Subcutaneous abdominal adipose tissue (tissue), 5 donors: ENCODE measurements around the gene TPO.

ENCODE experiments used
- H3K27ac ChIP-seq: one replicate; pipeline ENCODE4 v1.7.0; 2013; ENCODE audit warnings: low read depth, mild to moderate bottlenecking, inconsistent platforms, low read length, moderate library complexity
- H3K27me3 ChIP-seq, 5 donors: one replicate each; pipeline ENCODE4 v1.7.0; 2013; ENCODE audit warnings: low read length in 5 of 5, inconsistent platforms in 1 of 5; ENCODE audit not compliant: control insufficient read depth in 5 of 5, insufficient read depth in 4 of 5
- H3K36me3 ChIP-seq, 5 donors: one replicate each; pipeline ENCODE4 v1.7.0; 2013; ENCODE audit warnings: low read length in 5 of 5; ENCODE audit not compliant: control insufficient read depth in 5 of 5, insufficient read depth in 5 of 5
- H3K4me1 ChIP-seq, 5 donors: one replicate each; pipeline ENCODE4 v1.7.0; 2013; ENCODE audit warnings: low read length in 5 of 5, mild to moderate bottlenecking in 3 of 5, moderate library complexity in 1 of 5; ENCODE audit not compliant: control insufficient read depth in 5 of 5, insufficient read depth in 5 of 5
- H3K4me3 ChIP-seq, 5 donors: one replicate each; pipeline ENCODE4 v1.7.0; 2013; ENCODE audit warnings: low read length in 5 of 5, low read depth in 1 of 5
- H3K9ac ChIP-seq, 5 donors: one replicate each; pipeline ENCODE4 v1.7.0; 2013; ENCODE audit warnings: low read length in 5 of 5, mild to moderate bottlenecking in 4 of 5, moderate library complexity in 3 of 5
- H3K9me3 ChIP-seq, 5 donors: one replicate each; pipeline ENCODE4 v1.7.0; 2013; ENCODE audit warnings: low read length in 5 of 5; ENCODE audit not compliant: control insufficient read depth in 5 of 5
- donor health status: healthy.
- donor health status: healthy.
- donor health status: healthy.
- donor health status: healthy.
- donor health status: healthy.

Gene TPO

DNA sequence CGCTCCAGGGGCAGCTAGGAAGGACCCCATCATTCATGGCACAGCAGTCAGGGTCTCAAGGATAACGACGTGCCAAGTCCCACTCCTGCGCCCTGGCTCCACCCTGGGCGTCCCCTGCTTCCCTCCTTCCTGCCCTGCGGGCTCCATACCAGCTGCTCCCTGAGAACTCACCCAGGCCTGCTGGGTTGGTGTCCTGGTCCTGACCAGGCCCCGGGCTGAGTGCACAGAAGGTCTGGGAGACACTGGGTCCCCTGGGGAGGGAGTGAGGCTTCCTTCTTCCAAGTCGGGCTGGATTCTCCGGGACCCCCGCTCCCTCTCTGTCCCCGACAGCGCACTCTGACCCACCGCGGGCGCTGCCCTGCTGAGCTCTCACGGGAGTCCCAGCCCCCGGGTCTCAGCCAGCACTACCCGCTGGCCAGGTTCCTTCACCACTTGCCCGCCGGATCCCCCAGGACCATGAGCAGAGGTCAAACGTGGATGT is 170.8 kb downstream of the TPO start:
- no peak overlapping the region for H3K27ac ChIP-seq
- H3K9ac ChIP-seq: no peak overlapping the region
- H3K4me1 ChIP-seq: no peaks in the 10 kb centered on the region
- no peaks in the 10 kb centered on the region for H3K36me3 ChIP-seq
- peaks cover 0 to 3% (median 0%) of the 10 kb centered on the region in 5 donors for H3K27me3 ChIP-seq
- H3K4me3 ChIP-seq: no peak overlapping the region
- no peaks in the 10 kb centered on the region for H3K9me3 ChIP-seq

GRCh38 chr2:1584691-1585485 is 171.6 kb downstream of the TPO start:
- Histone ChIP-seq H3K27me3 (peaks cover 0 to 3% (median 0%) of the 10 kb centered on the region in 5 donors), H3K4me1 (peaks cover 0 to 4% (median 0%) of the 10 kb centered on the region in 5 donors), H3K4me3 (no peak overlapping the region), H3K9me3 (no peaks in the 10 kb centered on the region), H3K9ac (no peak overlapping the region), H3K36me3 (no peaks in the 10 kb centered on the region), H3K27ac (no peak overlapping the region)

DNA sequence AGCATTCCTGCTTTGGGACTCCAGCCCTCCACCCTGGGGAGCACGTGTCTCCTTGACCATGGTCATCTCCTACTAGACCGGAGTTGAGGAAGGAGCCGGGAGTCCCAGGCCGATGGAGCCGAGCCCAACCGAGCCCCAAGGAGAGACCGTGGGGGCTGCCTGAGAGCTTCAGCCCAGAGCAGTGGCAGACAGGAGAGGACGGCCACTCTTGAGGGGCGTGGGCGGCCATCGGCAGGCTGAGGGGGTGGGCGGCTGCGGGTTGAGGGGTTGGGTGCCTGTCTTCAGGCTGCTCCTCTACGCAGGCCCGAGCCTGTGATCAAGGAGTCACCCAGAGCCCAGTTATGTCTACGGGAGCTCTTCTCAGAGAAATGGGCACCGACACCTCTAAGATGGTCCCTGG is 172.4 kb downstream of the TPO start:
- H3K27me3 ChIP-seq: peaks cover 0 to 3% (median 0%) of the 10 kb centered on the region in 5 donors
- no peak overlapping the region for H3K4me3 ChIP-seq
- H3K4me1 ChIP-seq: peaks cover 0 to 8% (median 1%) of the 10 kb centered on the region in 5 donors
- H3K36me3 ChIP-seq: no peaks in the 10 kb centered on the region
- no peak overlapping the region for H3K9ac ChIP-seq
- no peak overlapping the region for H3K27ac ChIP-seq
- no peaks in the 10 kb centered on the region for H3K9me3 ChIP-seq

GRCh38 chr2:1586251-1586922 is 173.1 kb downstream of the TPO start:
- Histone ChIP-seq H3K4me1 (peaks cover 0 to 16% (median 5%) of the 10 kb centered on the region in 5 donors), H3K4me3 (no peak overlapping the region), H3K9ac (no peak overlapping the region), H3K36me3 (no peaks in the 10 kb centered on the region), H3K27me3 (peaks cover 0 to 3% (median 0%) of the 10 kb centered on the region in 5 donors), H3K9me3 (no peaks in the 10 kb centered on the region), H3K27ac (no peak overlapping the region)

DNA sequence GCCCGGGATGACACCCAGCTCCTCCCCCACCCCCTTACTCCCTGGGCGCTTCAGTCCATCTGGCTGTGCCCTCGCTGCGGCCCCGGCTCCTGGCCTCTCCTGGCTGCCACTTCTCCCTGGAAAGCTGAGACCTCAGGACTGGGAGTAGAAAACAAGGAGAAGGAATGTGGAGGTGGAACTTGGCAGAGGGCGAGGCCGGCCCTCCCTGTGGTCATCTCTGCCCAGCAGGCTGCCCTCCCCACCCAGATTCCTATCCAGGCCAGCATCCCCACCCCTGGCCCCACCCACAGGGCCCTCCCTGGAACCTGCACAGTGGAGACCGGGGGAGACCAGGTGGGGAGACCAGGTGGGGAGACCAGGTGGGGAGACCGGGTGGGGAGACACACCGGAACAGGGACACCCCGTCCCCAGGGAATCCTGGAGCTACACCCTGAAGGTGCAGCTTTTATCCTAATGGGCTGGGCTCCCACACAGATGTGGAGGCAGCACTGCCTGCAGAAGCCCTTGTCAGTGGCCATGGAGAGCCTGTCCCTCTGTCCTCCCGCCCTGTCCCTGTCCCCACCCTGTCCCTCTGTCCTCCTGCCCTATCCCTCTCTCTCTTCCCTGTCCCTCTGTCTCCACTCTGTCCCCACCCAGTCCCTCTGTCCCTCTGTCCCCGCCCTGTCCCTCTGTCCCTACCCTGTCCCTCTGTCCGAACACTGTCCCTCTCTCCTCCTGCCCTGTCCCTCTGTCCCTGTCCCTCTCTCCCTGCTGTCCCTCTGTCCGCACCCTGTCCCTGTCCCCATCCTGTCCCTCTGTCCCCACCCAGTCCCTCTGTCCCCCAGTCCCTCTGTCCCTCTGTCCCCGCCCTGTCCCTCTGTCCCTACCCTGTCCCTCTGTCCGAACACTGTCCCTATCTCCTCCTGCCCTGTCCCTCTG is 173.9 kb downstream of the TPO start:
- Histone ChIP-seq H3K4me1 (peaks cover 6 to 24% (median 13%) of the 10 kb centered on the region in 5 donors), H3K27ac (no peak overlapping the region), H3K9ac (no peak overlapping the region), H3K36me3 (no peaks in the 10 kb centered on the region), H3K4me3 (no peak overlapping the region), H3K9me3 (no peaks in the 10 kb centered on the region), H3K27me3 (peaks cover 0 to 3% (median 0%) of the 10 kb centered on the region in 5 donors)

GRCh38 chr2:1588051-1588977 is 175.1 kb downstream of the TPO start:
- no peaks in the 10 kb centered on the region for H3K36me3 ChIP-seq
- no peaks in the 10 kb centered on the region for H3K9me3 ChIP-seq
- H3K4me3 ChIP-seq: no peak overlapping the region
- H3K27ac ChIP-seq: no peak overlapping the region
- peaks cover 0 to 3% (median 0%) of the 10 kb centered on the region in 5 donors for H3K27me3 ChIP-seq
- H3K4me1 ChIP-seq: peaks cover 9 to 29% (median 19%) of the 10 kb centered on the region in 5 donors
- no peak overlapping the region for H3K9ac ChIP-seq

DNA sequence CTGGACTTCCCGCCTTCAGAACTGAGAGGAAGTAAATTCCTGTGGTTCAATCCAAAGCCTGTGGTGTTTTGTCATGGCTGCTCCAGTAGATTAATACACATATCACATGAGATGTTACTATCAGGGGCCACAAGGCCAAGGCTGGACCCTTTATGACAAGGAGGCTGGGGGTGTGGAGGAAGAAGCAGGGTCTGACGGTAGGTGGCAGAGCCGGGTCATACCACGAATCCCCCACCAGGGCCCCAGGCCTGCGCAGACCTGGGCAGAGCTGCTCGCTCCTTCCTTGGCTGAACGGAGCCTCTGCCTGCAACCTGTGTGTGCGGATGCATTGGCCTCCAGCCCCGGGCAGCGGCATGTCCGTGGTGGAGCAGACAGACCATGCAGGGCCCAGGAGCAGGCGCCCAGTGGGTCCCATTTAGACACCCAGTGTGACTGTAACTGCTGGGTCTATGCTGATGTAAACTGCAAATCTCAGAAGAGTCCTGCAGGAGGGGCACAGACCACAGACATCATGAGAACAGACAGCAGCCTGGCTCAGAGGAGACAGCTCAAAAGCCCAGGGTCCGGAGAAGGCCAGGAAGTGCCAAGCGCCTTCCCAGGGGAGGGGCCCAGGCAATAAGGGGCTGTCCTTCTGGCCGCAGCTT is 175.8 kb downstream of the TPO start:
- Histone ChIP-seq H3K4me3 (no peak overlapping the region), H3K36me3 (no peaks in the 10 kb centered on the region), H3K9ac (no peak overlapping the region)

GRCh38 chr2:1590596-1591460 is 177.6 kb downstream of the TPO start:
- H3K27ac ChIP-seq: peak overlapping the region; percentile 86
- peaks cover 0 to 3% (median 0%) of the 10 kb centered on the region in 5 donors for H3K27me3 ChIP-seq
- H3K4me3 ChIP-seq: no peak overlapping the region
- H3K36me3 ChIP-seq: no peaks in the 10 kb centered on the region
- H3K9me3 ChIP-seq: no peaks in the 10 kb centered on the region
- peaks cover 11 to 34% (median 29%) of the 10 kb centered on the region in 5 donors for H3K4me1 ChIP-seq
- no peak overlapping the region for H3K9ac ChIP-seq

More for the DNA sequence above, 175.8 kb downstream of the TPO start:
- Histone ChIP-seq H3K9me3 (no peaks in the 10 kb centered on the region), H3K27ac (no peak overlapping the region), H3K27me3 (peaks cover 0 to 3% (median 0%) of the 10 kb centered on the region in 5 donors), H3K4me1 (peaks cover 11 to 32% (median 27%) of the 10 kb centered on the region in 5 donors)
